ENCODE measurements around the gene NHLRC4.

NHLRC4 gene

GRCh38 chr16:531494-532125 lies 35.2 kb upstream of the NHLRC4 start:
- DNase-seq = no peak

DNA sequence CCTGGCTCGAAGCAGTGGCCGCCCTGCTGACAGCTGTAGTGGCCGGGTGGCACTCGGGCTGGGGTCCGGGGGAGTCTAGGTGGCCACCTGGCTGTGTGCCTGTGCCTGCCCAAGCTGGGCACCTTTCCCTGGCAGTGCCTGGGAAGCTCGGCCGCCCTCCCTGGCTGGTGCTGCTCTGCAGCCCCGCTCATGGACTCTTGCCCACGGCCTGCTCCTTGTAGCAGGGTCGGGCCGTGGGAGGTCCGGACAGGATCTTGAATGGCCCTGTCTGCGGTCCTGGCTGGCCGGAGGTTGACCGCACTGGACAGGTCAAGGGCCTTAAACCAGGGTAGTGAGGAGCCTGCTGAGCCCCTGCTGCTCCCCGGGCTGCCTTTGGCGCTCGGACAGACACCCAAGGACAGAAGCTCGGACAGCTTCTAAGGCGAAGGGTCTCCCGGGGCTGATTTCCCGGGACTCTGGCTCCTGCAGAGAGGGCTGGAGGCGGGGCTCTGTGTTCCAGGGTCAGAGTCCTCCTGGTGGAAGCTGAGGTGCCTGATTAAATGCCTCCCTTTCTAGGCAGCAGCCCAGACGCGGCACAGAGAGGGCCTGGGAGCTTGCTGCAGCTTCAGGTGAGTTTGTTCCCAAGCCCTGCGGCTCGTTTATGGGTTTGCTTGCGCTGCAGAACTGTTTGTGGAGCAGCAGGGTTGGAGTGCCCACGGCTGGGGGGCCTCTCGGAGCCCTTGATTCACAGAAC lies 33.2 kb upstream of the NHLRC4 start:
- no peak for DNase-seq

GRCh38 chr16:534135-534534 lies 32.7 kb upstream of the NHLRC4 start:
- DNase-seq = no peak

DNA sequence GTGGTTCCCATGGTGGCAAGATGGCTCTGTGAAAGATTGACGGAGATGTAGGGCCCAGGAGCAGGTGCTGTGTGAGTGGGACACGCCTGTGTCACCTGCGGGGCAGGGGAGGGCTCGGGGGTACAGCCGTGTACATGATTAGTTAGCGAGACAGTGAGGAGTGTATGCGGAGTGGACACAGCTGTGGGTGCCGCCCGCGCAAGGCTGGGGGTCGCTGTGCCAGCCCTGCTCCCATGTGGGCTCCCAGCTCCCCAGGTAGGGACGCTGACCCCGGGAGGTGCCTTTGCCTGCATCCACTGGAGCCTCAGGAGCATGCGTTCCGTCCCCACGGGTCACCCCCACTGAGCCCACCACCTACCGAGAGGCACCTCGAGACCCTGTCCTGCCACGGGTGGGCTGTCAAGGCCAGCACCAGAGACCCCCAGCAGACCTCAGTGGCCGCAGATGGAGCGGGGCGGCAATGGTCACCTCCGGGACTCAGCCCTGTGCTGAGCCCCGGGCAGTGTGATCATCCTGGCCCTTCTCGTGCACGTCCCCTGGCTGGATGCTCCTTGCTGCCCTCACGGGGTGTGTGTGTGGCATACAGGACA lies 31.9 kb upstream of the NHLRC4 start:
- DNase-seq = no peak

DNA sequence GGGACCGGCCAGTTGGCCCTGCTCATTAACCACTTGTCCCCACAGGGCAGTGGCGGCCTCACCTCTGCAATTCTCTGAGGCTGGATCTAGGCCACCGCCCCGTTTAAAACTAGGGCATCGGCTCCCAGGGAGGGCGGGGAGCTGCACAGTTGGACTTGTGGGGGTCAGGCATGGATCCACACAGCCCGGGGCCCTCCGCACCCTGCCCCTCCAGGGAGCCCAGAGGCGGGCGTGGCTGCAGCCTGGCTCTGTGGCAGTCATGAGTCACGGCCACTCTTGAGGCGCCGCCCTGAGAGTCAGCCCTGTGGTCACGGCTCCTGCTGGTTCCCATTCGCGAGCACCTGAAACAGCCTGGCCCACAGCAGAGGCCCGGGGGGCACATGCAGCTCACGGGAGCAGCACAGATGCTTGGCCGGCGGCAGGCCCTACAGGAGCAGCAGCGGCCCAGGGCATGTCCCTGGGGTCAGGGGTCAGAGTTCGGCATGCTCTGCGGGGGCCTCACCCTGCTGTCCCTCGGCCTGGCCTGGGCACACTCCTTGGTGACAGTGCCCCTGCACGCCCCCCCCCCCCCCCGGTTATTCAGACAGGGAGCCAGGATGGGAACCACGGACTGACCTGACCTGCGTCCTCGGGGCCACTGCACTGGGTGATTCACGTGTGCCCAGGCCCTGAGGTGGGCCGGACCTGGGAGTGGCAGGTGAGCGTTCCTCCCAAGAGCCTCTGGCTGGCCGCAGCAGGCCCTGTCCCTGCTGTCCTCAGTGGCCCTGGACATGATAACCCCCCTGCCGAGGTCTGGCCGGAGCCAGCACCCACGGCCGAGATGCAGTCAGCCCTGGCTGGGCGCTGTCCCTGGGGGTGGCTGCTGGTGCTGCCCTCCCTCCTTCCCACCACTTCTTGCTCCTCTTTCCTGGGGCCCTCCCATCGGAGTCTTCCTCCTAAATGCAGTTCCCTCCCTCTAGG lies 31.1 kb upstream of the NHLRC4 start:
- DNase-seq = peak; percentile 12

GRCh38 chr16:536746-537145 lies 30.1 kb upstream of the NHLRC4 start:
- no peak for DNase-seq

GRCh38 chr16:537415-538335 lies 29.1 kb upstream of the NHLRC4 start:
- no peak for DNase-seq

DNA sequence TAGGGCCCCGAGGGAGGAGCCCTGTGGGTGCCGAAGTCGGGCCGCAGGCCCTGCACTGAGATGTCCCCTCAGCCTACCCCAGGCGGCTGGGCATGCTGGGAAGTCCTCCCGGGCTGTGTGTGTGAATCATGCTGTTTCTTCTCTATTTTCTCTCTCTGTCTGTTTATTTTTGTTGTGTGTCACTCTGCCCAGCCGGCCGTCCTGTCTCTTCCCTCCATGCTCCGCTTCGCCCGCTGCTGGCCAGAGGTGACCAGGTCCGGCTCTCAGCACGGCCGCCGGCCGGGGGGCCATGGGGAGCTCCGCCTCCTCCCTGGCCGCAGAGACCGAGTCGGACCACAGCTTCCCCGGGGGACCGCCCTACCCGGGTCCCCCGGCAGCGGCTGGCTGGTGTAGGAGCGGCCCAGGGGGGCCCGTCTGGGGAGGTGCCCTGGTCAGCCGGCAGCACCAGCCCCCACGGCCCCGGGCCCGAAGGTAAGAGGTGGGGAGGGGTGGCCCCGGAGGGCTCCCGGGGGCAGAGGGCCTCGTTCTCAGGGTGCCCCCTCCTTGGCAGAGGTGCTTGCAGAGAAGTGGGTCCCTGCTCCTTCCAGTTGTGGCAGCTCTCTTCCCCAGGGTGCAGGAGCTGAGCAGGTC lies 26.8 kb upstream of the NHLRC4 start:
- DNase-seq = no peak

GRCh38 chr16:540645-541340 lies 26.0 kb upstream of the NHLRC4 start:
- no peak for DNase-seq

DNA sequence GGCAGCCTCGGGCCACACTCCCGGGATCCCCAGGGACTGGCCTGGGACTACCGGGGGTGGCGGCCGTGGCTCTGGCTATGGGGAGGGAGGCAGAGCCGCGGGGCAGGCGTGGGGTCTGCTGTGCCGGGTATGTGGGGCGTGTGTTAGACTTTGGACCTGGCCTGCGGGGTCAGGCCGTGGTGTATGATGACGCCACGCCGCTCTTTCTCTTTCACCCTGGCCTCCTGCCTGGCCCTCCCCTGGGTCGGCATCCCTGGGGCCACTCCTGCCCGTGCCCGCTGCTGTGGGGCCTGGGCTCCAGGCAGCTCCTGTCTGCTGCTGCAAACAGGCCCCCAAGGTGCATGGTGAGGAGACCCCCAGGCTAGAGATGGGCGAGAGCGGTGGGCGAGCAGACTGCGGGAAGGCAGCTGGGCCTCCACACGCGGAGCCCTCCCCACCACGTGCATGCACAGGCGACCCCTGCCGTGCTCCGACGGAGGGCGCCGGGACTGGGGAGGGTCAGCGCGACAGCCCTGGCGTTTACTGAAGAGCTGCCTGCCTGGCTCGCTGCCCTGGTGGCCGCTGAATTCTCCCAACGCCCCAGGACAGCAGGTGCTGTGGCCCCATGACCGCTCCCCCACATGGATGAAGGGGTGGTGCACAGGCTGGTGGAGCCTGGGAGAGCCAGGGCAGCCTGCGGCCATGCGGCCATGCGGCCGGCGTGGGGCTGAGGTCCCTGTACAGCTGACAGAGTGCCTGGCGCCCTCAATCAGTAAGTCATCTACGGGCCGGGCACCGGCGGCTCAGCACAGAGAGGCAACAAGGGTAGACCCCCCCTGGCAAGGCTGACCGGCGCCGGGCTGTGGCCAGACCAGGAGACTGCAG lies 23.3 kb upstream of the NHLRC4 start:
- DNase-seq = no peak

GRCh38 chr16:544517-544916 lies 22.3 kb upstream of the NHLRC4 start:
- DNase-seq = no peak

DNA sequence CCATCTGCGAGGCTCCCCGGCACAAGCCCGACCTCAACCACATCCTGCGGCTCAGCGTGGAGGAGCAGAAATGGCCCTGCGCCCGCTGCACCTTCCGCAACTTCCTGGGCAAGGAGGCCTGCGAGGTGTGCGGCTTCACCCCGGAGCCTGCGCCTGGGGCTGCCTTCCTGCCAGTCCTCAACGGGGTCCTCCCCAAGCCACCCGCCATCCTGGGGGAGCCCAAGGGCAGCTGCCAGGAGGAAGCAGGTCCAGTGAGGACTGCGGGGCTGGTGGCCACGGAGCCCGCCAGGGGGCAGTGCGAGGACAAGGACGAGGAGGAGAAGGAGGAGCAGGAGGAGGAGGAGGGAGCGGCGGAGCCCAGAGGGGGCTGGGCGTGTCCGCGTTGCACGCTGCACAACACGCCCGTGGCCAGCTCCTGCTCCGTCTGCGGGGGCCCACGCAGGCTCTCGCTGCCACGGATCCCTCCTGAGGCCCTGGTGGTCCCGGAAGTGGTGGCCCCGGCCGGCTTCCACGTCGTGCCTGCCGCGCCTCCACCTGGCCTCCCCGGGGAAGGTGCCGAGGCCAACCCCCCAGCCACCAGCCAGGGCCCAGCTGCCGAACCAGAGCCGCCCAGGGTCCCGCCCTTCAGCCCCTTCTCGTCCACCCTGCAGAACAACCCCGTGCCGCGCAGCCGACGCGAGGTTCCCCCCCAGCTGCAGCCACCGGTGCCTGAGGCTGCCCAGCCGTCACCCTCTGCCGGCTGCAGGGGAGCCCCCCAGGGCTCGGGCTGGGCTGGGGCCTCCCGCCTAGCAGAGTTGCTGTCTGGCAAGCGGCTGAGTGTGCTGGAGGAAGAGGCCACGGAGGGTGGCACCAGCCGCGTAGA lies 19.7 kb upstream of the NHLRC4 start:
- DNase-seq = peak; percentile 41

- DNase-seq = no peak
These were observed 18.2 kb upstream of the NHLRC4 start for GRCh38 chr16:548586-548985.

- DNase-seq = no peak
These were observed 17.1 kb upstream of the NHLRC4 start for GRCh38 chr16:549544-550263.

GRCh38 chr16:551210-551609 lies 15.6 kb upstream of the NHLRC4 start:
- DNase-seq = no peak

DNA sequence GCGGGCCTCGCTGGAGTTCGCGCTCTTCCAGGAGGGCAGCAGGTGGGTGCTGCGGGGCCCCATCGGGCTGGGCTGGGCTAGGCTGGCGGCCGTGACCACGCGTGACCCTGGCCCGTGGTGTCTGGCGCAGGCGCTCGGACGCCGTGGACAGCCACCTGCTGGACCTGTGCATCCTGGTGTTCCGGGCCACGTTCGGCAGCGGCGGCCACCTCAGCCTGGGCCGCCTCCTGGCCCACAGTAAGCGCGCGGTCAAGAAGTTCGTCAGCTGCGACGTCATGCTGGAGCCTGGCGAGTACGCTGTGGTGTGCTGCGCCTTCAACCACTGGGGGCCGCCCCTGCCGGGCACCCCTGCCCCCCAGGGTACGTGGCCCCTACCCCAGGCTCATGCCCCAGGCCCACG lies 14.6 kb upstream of the NHLRC4 start:
- DNase-seq = no peak

- DNase-seq = no peak
These were observed 13.1 kb upstream of the NHLRC4 start for GRCh38 chr16:553601-554296.

DNA sequence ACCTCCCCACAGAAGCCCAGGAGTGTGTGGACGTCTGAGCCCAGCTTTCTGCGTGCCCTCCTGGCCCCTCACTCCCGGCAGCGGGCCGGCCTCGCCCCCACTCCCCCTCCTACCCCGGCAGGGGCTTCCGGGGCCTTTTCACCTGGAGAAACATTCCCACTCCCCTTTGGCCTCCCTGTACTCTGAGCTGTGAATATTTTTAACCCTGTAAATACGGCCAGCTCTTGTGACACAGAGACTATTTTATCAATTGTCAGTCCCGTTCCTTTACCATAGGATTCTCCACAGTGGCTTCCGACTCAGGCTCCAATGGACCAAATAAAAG lies 12.5 kb upstream of the NHLRC4 start:
- DNase-seq = no peak

Data from activated CD4-positive, alpha-beta T cell treated with anti-CD3 and anti-CD28 coated beads, Interleukin-2, amount 50 U/mL, for 16 hours (primary cell).